Transverse colon (tissue), 3 donors: ENCODE measurements around the gene ARID4B.

ENCODE experiments used
- EP300 ChIP-seq: sonication (generic); formaldehyde crosslinking; IDR thresholded peaks from one replicate; pipeline ENCODE4 v1.6.1; 2017; ENCODE audit warnings: antibody characterized with exemption, low read depth
- POLR2A ChIP-seq: fragments of 450-650 bp; IDR thresholded peaks from one replicate; pipeline ENCODE4 v1.6.1; 2016; ENCODE audit warnings: antibody characterized with exemption, mild to moderate bottlenecking, moderate library complexity
- TF ChIP-seq, protein P1 (sequence below), 5 experiments: fragments of 200-600 bp in 3 of 5; fragments of 450-650 bp in 2 of 5; sonication (generic) in 3 of 5; IDR thresholded peaks; 1 replicate in 2 of 5; 2 replicates in 3 of 5; pipeline ENCODE4 v1.5.1; 2016 to 2017; ENCODE audit warnings: antibody characterized with exemption in 5 of 5, inconsistent platforms in 3 of 5, mild to moderate bottlenecking in 2 of 5, moderate library complexity in 1 of 5

- TF ChIP-seq EP300 (no peak), POLR2A (no peak)
- TF ChIP-seq, protein P1, sequence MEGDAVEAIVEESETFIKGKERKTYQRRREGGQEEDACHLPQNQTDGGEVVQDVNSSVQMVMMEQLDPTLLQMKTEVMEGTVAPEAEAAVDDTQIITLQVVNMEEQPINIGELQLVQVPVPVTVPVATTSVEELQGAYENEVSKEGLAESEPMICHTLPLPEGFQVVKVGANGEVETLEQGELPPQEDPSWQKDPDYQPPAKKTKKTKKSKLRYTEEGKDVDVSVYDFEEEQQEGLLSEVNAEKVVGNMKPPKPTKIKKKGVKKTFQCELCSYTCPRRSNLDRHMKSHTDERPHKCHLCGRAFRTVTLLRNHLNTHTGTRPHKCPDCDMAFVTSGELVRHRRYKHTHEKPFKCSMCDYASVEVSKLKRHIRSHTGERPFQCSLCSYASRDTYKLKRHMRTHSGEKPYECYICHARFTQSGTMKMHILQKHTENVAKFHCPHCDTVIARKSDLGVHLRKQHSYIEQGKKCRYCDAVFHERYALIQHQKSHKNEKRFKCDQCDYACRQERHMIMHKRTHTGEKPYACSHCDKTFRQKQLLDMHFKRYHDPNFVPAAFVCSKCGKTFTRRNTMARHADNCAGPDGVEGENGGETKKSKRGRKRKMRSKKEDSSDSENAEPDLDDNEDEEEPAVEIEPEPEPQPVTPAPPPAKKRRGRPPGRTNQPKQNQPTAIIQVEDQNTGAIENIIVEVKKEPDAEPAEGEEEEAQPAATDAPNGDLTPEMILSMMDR (IDR thresholded peaks at IDR 0.05): no peak
Observed at GRCh38 chr1:235147269-235147668, 180.7 kb downstream of the ARID4B start.
